Measurements from ENCODE around the gene GBF1. TPM values are rescaled to one million over a fixed set of nuclear protein-coding genes. Genes with fewer than 3 reads are reported as not detected.

GBF1 gene
- total and polyA plus RNA-seq, 2 of the 13 experiments (the other 11 are each of a cell fraction or from before 2014, with no cell fraction given), result 17.1 to 21.9 TPM

- 0 out of 2 replicates have a peak, but pooled peaks have one; percentile 21 for TF ChIP-seq PRDM10 (CRISPR knock-in tag; IDR thresholded peaks at IDR 0.05; ENCODE audit: low read depth)
- peak; percentile 49 for TF ChIP-seq CTCF (CRISPR knock-in tag; IDR thresholded peaks at IDR 0.05)
- TF ChIP-seq ZNF800 (CRISPR knock-in tag; IDR thresholded peaks at IDR 0.05), result peak; percentile 65; the same call in 1 of the 2 replicates
- peak; percentile 53; the same call in 1 of the 2 replicates for TF ChIP-seq SP2 (CRISPR knock-in tag; IDR thresholded peaks at IDR 0.05)
- 0 out of 2 replicates have a peak, but pooled peaks have one; percentile 36 for TF ChIP-seq PAX8 (CRISPR knock-in tag; IDR thresholded peaks at IDR 0.05; ENCODE audit: borderline replicate concordance)
- TF ChIP-seq ISL2 (CRISPR knock-in tag; IDR thresholded peaks at IDR 0.05), result no peak
- peak; percentile 57 for TF ChIP-seq RBM39 (IDR thresholded peaks at IDR 0.05; ENCODE audit: low read depth, low read length, poor library complexity, severe bottlenecking)
- no peak for TF ChIP-seq TSC22D2 (CRISPR knock-in tag; IDR thresholded peaks at IDR 0.05; ENCODE audit: borderline replicate concordance)
- no peak for TF ChIP-seq SMARCE1 (IDR thresholded peaks at IDR 0.05; ENCODE audit: borderline replicate concordance)
- TF ChIP-seq MXI1 (IDR thresholded peaks at IDR 0.05; ENCODE audit: borderline replicate concordance, low read depth, low read length), result peak; percentile 98; the same call in 2 of the 3 replicates
- TF ChIP-seq SPEN (CRISPR knock-in tag; IDR thresholded peaks at IDR 0.05; ENCODE audit: low read depth), result no peak; the same call in 1 of the 2 replicates
- peak; percentile 92 for TF ChIP-seq TFAP4 (IDR thresholded peaks at IDR 0.05; ENCODE audit: borderline replicate concordance, low read depth)
- TF ChIP-seq DPF2 (CRISPR knock-in tag; IDR thresholded peaks at IDR 0.05; ENCODE audit: borderline replicate concordance, low read depth), result no peak
- peak; percentile 53 for TF ChIP-seq XRCC5 (optimal IDR thresholded peaks at IDR 0.05; ENCODE audit: low read length)
- no peak for TF ChIP-seq ZNF776 (CRISPR knock-in tag; IDR thresholded peaks at IDR 0.05)
- TF ChIP-seq ZMYM4 (CRISPR knock-in tag; IDR thresholded peaks at IDR 0.05), result peak; percentile 23
- TF ChIP-seq NFYB (CRISPR knock-in tag; IDR thresholded peaks at IDR 0.05), result peak; percentile 64
- TF ChIP-seq POLR2A (IDR thresholded peaks at IDR 0.05; ENCODE audit: insufficient read depth in 1 of 2, low read depth in 2 of 2, low read length in 2 of 2), result peak in 1 of 2 experiments; percentile 36; a peak in 1 of 4 replicates
- TF ChIP-seq HMGA1 (CRISPR knock-in tag; conservative IDR thresholded peaks at IDR 0.05), result no peak
These were observed 3.8 kb upstream of the GBF1 start, which contains the start of gene PITX3 (continued) for GRCh38 chr10:102241444-102242117.
